Measurements from ENCODE around the gene TESK1.

The TESK1 gene

DNA sequence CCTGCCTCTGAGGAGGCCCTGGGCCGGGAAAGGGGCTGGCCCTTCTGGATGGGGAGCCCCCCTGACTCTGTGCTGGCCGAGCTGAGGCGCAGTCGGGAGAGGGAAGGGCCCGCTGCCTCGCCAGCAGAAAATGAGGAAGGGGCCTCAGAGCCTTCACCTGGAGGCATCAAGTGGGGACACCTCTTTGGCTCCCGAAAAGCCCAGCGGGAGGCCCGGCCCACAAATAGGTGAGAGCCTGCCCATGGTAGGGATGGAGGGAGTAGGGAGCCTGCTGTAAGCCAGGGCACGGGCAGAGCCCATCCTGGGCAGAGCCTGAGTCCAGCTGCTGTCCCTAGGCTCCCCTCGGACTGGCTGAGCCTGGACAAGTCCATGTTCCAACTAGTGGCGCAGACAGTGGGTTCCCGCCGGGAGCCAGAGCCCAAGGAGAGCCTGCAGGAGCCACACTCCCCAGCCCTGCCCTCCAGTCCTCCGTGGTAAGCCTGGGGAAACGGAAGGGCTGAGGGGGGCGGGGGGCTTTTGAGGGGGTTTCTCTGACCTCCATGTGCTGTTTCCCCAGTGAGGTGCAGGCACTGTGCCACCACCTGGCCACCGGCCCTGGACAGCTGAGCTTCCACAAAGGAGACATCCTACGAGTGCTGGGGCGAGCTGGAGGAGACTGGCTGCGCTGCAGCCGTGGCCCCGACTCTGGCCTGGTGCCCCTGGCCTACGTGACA, 44.3 kb upstream of the TESK1 start:
- no peak overlapping the region for H3K4me3 ChIP-seq (ENCODE audit: low read depth, low read length, poor library complexity, severe bottlenecking)
- no peaks in the 10 kb centered on the region for H3K9me3 ChIP-seq (ENCODE audit: low read length)
- H3K79me2 ChIP-seq (ENCODE audit: insufficient read depth, low read length) = no peaks in the 10 kb centered on the region
- H2AFZ ChIP-seq (ENCODE audit: low read length) = no peak overlapping the region
- 0 out of 2 replicates have a peak, but pooled peaks cover 2% of the 10 kb centered on the region for H3K27me3 ChIP-seq (ENCODE audit: insufficient read depth, low read length)
- no peak overlapping the region for H3K9ac ChIP-seq (ENCODE audit: low read length)
- no peaks in the 10 kb centered on the region for H3F3A ChIP-seq (ENCODE audit: insufficient read depth, low read length)
- no peaks in the 10 kb centered on the region for H3K36me3 ChIP-seq (ENCODE audit: insufficient read depth, low read length)
- H3K4me2 ChIP-seq (ENCODE audit: low read length) = no peak overlapping the region
- H4K20me1 ChIP-seq (ENCODE audit: insufficient read depth, low read length) = no peaks in the 10 kb centered on the region
- no peaks in the 10 kb centered on the region for H3K4me1 ChIP-seq (ENCODE audit: insufficient read depth, low read length, severe bottlenecking)
- H3K27ac ChIP-seq (ENCODE audit: low read depth, low read length, poor library complexity, severe bottlenecking) = no peak overlapping the region
- TF ChIP-seq EZH2 (IDR thresholded peaks at IDR 0.05; ENCODE audit: borderline replicate concordance, low read length) = no peak
- TF ChIP-seq, protein P1, sequence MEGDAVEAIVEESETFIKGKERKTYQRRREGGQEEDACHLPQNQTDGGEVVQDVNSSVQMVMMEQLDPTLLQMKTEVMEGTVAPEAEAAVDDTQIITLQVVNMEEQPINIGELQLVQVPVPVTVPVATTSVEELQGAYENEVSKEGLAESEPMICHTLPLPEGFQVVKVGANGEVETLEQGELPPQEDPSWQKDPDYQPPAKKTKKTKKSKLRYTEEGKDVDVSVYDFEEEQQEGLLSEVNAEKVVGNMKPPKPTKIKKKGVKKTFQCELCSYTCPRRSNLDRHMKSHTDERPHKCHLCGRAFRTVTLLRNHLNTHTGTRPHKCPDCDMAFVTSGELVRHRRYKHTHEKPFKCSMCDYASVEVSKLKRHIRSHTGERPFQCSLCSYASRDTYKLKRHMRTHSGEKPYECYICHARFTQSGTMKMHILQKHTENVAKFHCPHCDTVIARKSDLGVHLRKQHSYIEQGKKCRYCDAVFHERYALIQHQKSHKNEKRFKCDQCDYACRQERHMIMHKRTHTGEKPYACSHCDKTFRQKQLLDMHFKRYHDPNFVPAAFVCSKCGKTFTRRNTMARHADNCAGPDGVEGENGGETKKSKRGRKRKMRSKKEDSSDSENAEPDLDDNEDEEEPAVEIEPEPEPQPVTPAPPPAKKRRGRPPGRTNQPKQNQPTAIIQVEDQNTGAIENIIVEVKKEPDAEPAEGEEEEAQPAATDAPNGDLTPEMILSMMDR (IDR thresholded peaks at IDR 0.05; ENCODE audit: low read length) = no peak
- H3K9me2 ChIP-seq (ENCODE audit: low read depth, low read length) = no peaks in the 10 kb centered on the region

DNA sequence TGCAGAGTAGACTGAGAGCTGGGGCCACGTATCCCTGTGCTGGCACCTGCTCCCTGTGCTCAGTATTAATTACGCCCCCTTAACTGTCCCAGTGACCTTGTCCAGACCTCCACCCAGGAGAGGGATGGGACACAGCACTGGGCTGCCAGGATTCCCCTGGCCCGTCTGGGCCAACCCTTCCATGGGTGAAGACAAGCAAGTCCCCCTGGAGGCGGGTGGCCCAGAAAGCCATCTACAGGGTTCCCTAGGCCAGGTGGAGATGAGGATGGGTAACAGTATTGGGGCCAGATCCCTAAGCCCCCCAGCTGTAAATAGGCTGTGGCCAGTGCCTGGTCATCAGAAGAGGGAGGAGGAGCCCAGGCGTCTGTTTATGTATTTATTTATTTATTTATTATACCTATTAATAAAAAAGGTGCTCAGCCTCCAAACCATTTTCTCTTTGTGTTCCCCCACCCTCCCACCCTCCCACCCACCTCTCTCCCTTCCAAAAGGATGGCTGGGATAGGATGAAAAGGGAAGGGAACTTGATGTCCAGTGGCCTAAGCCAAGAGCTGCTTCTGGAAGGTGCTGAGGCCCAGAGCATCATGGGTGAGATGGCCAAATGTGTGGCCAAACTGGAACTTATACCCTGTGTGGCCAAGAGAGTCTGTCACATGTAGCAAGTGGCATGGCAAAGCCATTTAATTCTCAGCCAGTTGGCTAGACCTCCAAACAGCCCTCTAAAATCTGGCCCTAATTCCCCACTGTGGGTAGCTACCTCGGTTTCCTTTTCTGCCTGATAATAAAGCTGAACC, 43.4 kb upstream of the TESK1 start:
- no peaks in the 10 kb centered on the region for H3F3A ChIP-seq (ENCODE audit: insufficient read depth, low read length)
- H2AFZ ChIP-seq (ENCODE audit: low read length) = no peak overlapping the region
- no peak overlapping the region for H3K9ac ChIP-seq (ENCODE audit: low read length)
- H3K4me1 ChIP-seq (ENCODE audit: insufficient read depth, low read length, severe bottlenecking) = no peaks in the 10 kb centered on the region
- H4K20me1 ChIP-seq (ENCODE audit: insufficient read depth, low read length) = no peaks in the 10 kb centered on the region
- H3K79me2 ChIP-seq (ENCODE audit: insufficient read depth, low read length) = no peaks in the 10 kb centered on the region
- no peak overlapping the region for H3K27ac ChIP-seq (ENCODE audit: low read depth, low read length, poor library complexity, severe bottlenecking)
- TF ChIP-seq, protein P1 (IDR thresholded peaks at IDR 0.05; ENCODE audit: low read length) = no peak
- TF ChIP-seq EZH2 (IDR thresholded peaks at IDR 0.05; ENCODE audit: borderline replicate concordance, low read length) = no peak
- H3K9me2 ChIP-seq (ENCODE audit: low read depth, low read length) = no peaks in the 10 kb centered on the region
- H3K9me3 ChIP-seq (ENCODE audit: low read length) = no peaks in the 10 kb centered on the region
- 0 out of 2 replicates have a peak, but pooled peaks cover 2% of the 10 kb centered on the region for H3K27me3 ChIP-seq (ENCODE audit: insufficient read depth, low read length)
- no peak overlapping the region for H3K4me2 ChIP-seq (ENCODE audit: low read length)
- no peaks in the 10 kb centered on the region for H3K36me3 ChIP-seq (ENCODE audit: insufficient read depth, low read length)
- no peak overlapping the region for H3K4me3 ChIP-seq (ENCODE audit: low read depth, low read length, poor library complexity, severe bottlenecking)

DNA sequence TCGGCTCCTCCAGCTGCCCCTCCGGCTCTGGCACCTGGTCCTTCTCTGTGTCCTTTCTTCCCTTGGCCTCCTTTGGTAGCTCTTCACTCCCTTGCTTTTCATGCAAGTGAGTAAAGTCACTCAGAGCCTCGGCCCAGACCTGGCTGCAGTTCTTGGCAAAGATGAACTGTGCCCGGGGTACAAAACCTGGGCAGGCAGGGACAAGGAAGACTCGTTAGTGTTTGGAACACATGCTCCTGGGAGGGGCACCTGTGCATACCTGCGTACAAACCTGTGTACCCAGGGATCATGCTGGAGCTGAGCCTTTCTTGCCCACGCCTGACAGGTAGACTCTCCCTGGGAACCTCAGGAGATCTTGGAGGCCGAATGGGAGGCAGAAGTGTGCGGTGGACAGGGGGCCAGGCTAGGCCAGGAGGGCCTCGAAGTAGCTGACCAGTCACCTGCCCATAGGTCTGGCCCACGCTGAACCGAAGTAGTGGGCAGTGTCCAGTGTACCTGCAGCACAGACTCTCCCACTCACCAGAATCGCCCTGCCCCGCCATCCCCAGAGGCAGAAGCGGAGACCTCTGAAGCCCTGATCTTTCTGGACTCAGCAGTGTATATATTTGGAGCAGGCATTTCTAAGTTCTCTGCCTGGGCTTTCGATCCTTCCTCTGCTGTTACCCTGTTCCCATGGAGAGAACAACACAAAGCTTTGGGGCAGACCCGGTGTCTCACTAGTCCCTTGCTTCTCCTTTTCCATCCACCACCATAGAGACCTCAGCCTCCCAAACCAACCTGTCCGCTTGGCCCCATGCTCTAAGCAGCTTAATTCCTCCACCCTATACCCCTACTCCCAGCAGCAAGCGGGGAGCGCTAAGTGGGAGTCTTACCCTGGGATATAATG, 41.9 kb upstream of the TESK1 start:
- Histone ChIP-seq H3K4me3 (ENCODE audit: low read depth, low read length, poor library complexity, severe bottlenecking) (no peak overlapping the region), H3K27ac (ENCODE audit: low read depth, low read length, poor library complexity, severe bottlenecking) (no peak overlapping the region), H3K9me2 (ENCODE audit: low read depth, low read length) (no peaks in the 10 kb centered on the region), H3K4me2 (ENCODE audit: low read length) (no peak overlapping the region), H3K9me3 (ENCODE audit: low read length) (no peaks in the 10 kb centered on the region), H4K20me1 (ENCODE audit: insufficient read depth, low read length) (no peaks in the 10 kb centered on the region), H3K36me3 (ENCODE audit: insufficient read depth, low read length) (no peaks in the 10 kb centered on the region), H3K79me2 (ENCODE audit: insufficient read depth, low read length) (no peaks in the 10 kb centered on the region), H3K27me3 (ENCODE audit: insufficient read depth, low read length) (0 out of 2 replicates have a peak, but pooled peaks cover 2% of the 10 kb centered on the region), H3K4me1 (ENCODE audit: insufficient read depth, low read length, severe bottlenecking) (no peaks in the 10 kb centered on the region), H2AFZ (ENCODE audit: low read length) (no peak overlapping the region), H3K9ac (ENCODE audit: low read length) (no peak overlapping the region), H3F3A (ENCODE audit: insufficient read depth, low read length) (no peaks in the 10 kb centered on the region)
- TF ChIP-seq, protein P1 (IDR thresholded peaks at IDR 0.05; ENCODE audit: low read length) = no peak
- TF ChIP-seq EZH2 (IDR thresholded peaks at IDR 0.05; ENCODE audit: borderline replicate concordance, low read length) = no peak
